Fibroblast of the aortic adventitia (primary cell): ENCODE measurements around the gene TACC2. TPM values are rescaled to one million over a fixed set of nuclear protein-coding genes. Genes with fewer than 3 reads are reported as not detected.

Experiments used
- DNase-seq: peaks from one replicate; pipeline ENCODE4 v3.0.0-alpha.2; 2010; ENCODE audit warnings: low read depth
- H3K4me3 ChIP-seq: 2 replicates; pipeline ENCODE4 v1.5.1; 2011; ENCODE audit warnings: low read depth, mild to moderate bottlenecking, control low read depth, low read length, moderate library complexity
- CTCF ChIP-seq: IDR thresholded peaks from 2 replicates; pipeline ENCODE4 v1.5.1; 2011; ENCODE audit warnings: mild to moderate bottlenecking, low read length, control low read depth, inconsistent platforms; ENCODE audit not compliant: insufficient read depth
- total RNA-seq: library from RNA; depleted of rRNA; stranded (reverse); fragments of >200 nt; gene quantifications from 2 replicates; pipeline ENCODE4 v1.2.3, GENCODE V29; 2012; ENCODE audit warnings: low replicate concordance

TACC2 gene
- total RNA-seq, 1 donor = 9.2 TPM

GRCh38 chr10:122113161-122113944 is 124.4 kb downstream of the TACC2 start:
- peak; percentile 69 for TF ChIP-seq CTCF
- peak overlapping the region; percentile 80 for H3K4me3 ChIP-seq
- peak; percentile 75 for DNase-seq

DNA sequence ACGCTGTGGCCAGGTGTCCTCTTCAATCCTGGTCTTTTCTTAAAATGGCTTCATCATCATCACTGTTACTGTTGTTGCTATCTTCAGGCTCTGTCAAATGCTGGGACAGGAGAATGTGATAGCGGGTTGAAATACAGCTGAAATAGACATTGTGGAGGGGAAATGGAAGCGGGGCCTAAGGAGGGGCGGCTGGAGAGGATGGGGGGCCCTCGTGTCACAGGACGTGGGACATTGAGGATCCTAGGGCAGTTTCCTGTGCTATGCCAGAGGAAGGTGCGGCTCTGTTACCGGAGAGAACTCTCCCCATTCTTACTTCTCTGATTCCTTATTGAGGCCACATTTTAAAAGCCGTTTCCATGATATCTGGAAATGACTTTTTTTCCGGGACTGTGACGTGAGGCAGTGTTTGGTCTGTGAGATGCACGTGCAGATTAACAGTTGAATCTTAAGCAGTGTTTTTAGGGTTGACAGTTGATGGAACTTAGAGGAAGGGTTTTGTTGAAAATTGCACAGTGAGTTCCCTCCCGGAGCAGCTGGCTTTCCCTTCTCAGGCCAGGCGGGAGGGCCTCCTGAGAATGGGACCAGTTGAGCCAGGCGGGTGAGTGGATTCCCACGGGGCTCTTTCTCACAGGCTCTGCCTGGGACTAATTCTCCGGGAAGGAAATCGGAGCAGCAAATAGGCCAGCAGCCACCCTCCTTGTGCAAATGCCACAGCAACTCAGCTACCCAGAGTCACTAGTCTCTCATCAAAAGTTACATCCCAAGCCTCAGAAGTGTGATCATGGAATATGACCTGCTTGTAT is 125.2 kb downstream of the TACC2 start:
- DNase-seq = peak; percentile 43
- no peak for TF ChIP-seq CTCF
- H3K4me3 ChIP-seq = peak overlapping the region; percentile 80

- no peak for TF ChIP-seq CTCF
- no peak overlapping the region for H3K4me3 ChIP-seq
- no peak for DNase-seq
These were observed 126.9 kb downstream of the TACC2 start for GRCh38 chr10:122115874-122116273.

DNA sequence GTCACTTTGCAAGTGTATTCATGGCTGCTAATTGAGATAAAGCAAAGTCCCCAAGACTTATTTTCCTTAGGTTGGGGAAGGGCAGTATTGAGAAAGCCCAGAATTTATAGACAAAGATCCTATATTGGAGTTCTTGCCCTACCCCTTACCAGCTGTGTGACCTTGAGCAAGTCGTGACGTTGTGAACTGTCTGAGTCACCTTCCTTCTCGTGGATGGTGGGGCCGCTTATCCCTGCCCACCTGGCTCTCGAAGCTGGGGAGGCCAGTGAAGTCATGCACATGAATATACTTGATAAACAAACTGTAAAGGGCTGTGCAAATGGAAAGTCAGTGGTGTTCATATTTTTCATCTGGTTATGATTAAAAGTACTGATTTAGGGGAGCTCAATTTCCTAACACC is 127.4 kb downstream of the TACC2 start:
- peak; percentile 36 for DNase-seq
- TF ChIP-seq CTCF = no peak

GRCh38 chr10:122117475-122117874 is 128.5 kb downstream of the TACC2 start:
- no peak overlapping the region for H3K4me3 ChIP-seq
- no peak for TF ChIP-seq CTCF
- no peak for DNase-seq

More for the DNA sequence above, 127.4 kb downstream of the TACC2 start:
- no peak overlapping the region for H3K4me3 ChIP-seq

DNA sequence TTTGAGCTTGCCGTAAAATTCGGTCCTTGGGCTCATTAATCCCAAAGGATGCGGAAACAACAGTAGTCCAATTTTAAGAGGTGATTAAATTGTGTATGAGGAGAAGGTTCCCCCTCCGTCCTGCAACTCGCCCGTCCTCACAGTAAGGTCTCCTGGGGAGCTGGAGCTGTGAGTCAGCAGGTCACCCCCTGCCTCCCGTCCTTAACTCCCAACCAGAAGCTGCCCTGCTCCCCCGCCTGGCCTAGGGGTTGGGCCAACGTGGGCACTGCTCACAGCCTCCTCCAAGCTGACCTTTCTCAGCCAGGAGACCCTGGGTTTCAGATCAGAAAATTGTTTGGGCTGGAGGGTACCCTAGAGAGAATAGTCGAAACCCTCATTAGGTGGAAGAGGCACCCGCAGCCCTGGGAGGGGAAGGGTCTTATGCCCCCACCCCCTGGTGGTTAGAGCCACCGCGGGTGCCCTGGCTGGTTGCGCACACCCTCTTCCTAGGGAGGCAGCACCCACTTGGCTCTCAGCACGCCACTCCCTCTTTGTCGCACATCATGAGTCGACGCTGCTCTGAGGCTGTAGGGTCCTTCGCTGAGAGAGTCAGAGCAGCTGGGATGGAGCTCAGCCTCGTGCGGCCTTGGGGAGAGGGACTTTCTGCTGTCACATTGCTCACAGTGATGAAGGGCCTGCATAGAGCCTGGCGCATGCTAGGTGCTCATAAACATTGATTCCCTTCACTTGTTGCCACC is 131.2 kb downstream of the TACC2 start:
- H3K4me3 ChIP-seq = no peak overlapping the region
- TF ChIP-seq CTCF = no peak
- DNase-seq = no peak
